OCI-LY3 (cell line): ENCODE results near the gene GRIK2.

ENCODE experiments used
- CTCF ChIP-seq: fragments of 200-600, 300-600 bp; sonication (generic); IDR thresholded peaks from 2 replicates; pipeline ENCODE4 v1.5.1; 2014; ENCODE audit warnings: antibody characterized with exemption, low read length, low read depth
- EZH2phosphoT487 ChIP-seq: fragments of 200-600 bp; shearing (Covaris generic); IDR thresholded peaks from 2 replicates; pipeline ENCODE4 v1.6.1; 2018; ENCODE audit warnings: antibody characterized with exemption, mixed run types, low read depth

- TF ChIP-seq CTCF (no peak), EZH2phosphoT487 (no peak)
Observed at GRCh38 chr6:101826678-101827077, 433.2 kb downstream of the GRIK2 start.
